Measurements from ENCODE around the gene OR11A1.

The OR11A1 gene

GRCh38 chr6:29376003-29376402 lies 80.9 kb downstream of the OR11A1 start:
- Histone ChIP-seq H3K4me3 (ENCODE audit: low read length) (no peak overlapping the region), H3K27me3 (replicated peaks; ENCODE audit: insufficient read depth, low read length) (no peaks in the 10 kb centered on the region), H3K9me3 (replicated peaks; ENCODE audit: insufficient read depth, low read length) (no peaks in the 10 kb centered on the region), H3K9ac (ENCODE audit: low read length) (no peak overlapping the region), H4K20me1 (ENCODE audit: insufficient read depth, low read length) (no peaks in the 10 kb centered on the region), H3K79me2 (ENCODE audit: low read length) (no peaks in the 10 kb centered on the region), H3K4me2 (ENCODE audit: low read depth, low read length) (no peak overlapping the region), H2AFZ (ENCODE audit: low read length) (no peak overlapping the region), H3K9me2 (replicated peaks; ENCODE audit: insufficient read depth, low read length) (no peaks in the 10 kb centered on the region), H3K27ac (ENCODE audit: low read length) (no peak overlapping the region), H3K36me3 (replicated peaks; ENCODE audit: insufficient read depth, low read length) (no peaks in the 10 kb centered on the region), H3K4me1 (ENCODE audit: low read length) (no peaks in the 10 kb centered on the region), H3F3A (ENCODE audit: insufficient read depth, low read length) (no peaks in the 10 kb centered on the region)
- DNase-seq, result peak; percentile 33
- TF ChIP-seq EZH2 (optimal IDR thresholded peaks at IDR 0.05; ENCODE audit: low read depth, low read length) (no peak), EZH2phosphoT487 (IDR thresholded peaks at IDR 0.05; ENCODE audit: low read length) (no peak)
- TF ChIP-seq, protein P1, sequence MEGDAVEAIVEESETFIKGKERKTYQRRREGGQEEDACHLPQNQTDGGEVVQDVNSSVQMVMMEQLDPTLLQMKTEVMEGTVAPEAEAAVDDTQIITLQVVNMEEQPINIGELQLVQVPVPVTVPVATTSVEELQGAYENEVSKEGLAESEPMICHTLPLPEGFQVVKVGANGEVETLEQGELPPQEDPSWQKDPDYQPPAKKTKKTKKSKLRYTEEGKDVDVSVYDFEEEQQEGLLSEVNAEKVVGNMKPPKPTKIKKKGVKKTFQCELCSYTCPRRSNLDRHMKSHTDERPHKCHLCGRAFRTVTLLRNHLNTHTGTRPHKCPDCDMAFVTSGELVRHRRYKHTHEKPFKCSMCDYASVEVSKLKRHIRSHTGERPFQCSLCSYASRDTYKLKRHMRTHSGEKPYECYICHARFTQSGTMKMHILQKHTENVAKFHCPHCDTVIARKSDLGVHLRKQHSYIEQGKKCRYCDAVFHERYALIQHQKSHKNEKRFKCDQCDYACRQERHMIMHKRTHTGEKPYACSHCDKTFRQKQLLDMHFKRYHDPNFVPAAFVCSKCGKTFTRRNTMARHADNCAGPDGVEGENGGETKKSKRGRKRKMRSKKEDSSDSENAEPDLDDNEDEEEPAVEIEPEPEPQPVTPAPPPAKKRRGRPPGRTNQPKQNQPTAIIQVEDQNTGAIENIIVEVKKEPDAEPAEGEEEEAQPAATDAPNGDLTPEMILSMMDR (IDR thresholded peaks at IDR 0.05; ENCODE audit: low read length), result no peak
